ENCODE results near the gene EIF2S1. TPM values are rescaled to one million over a fixed set of nuclear protein-coding genes. Genes with fewer than 3 reads are reported as not detected.
"Not testable (repeated sequence)": the region's sequence is repeated elsewhere in the genome, so short reads cannot be mapped to it uniquely, and the experiment has no call there.

EIF2S1 gene
- total RNA-seq, 2 donors from 2014 or later, result 95.0 to 198 TPM

DNA sequence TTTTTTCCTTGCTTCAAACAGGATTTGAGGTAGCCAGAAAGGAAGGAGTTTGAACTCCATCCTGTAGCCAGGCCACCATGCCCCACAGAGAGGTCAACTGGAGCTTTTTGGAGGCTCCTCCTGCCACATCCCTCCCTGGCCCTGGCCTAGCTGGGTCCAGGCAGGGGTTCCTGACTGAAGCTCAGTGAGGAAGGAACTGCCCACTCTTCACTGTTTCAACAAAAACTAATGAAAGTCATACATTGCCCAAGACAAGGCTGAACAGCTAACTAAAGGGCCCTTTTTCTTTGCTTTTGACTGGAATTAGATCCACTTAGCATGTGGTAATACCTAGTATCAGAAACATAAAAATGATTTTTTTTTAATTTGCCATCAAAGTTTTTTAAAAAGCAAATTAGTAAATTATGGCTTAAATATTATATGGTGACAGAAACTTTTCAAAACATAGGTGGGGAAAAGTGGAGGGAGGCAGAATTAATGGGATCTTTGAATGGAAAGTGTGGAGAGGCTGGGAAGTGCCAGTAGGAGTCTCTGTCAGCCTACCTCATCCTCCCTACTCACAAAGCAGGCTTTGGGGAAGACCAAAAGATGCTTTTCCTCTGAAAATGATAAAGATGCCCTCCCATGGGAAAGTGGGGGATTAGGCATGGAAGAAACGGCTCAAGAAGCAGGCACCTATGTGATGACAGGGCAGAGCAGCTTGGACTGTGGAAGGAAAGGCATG lies 29.8 kb downstream of the EIF2S1 start:
- H3K4me3 Mint-ChIP-seq, result no peak overlapping the region
- H3K36me3 Mint-ChIP-seq (ENCODE audit: low read depth), result peaks cover 33% of the 10 kb centered on the region
- H3K27me3 Mint-ChIP-seq, result no peaks in the 10 kb centered on the region
- peak overlapping the region; percentile 62 for H3K27ac Mint-ChIP-seq
- H3K9me3 Mint-ChIP-seq, result no peaks in the 10 kb centered on the region
- H3K4me1 Mint-ChIP-seq, result peaks cover 4% of the 10 kb centered on the region
- ATAC-seq (replicated peaks), result no peak

DNA sequence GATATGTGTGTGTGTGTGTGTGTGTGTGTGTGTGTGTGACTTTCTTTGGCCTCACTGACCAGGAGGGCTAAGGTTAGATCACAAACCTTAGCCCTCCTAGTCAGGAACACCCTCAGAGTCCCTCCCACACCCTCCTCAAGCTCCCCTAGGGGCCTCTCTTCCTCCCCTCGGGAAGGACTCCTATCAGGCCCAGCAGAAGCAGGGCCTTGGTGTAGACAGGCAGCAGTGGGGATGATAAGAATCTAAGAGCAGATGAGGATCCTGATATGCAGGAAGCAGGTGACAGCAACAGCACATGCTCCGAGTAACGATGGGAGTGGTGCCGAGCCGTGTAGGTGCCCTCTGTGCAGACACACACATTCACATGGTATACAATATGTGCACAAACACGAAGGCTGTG lies 31.1 kb downstream of the EIF2S1 start:
- Mint-ChIP-seq H3K4me3 (no peak overlapping the region), H3K9me3 (no peaks in the 10 kb centered on the region), H3K27ac (peak overlapping the region; percentile 46), H3K4me1 (peaks cover 4% of the 10 kb centered on the region), H3K27me3 (no peaks in the 10 kb centered on the region), H3K36me3 (ENCODE audit: low read depth) (peaks cover 20% of the 10 kb centered on the region)
- ATAC-seq (replicated peaks), result no peak

DNA sequence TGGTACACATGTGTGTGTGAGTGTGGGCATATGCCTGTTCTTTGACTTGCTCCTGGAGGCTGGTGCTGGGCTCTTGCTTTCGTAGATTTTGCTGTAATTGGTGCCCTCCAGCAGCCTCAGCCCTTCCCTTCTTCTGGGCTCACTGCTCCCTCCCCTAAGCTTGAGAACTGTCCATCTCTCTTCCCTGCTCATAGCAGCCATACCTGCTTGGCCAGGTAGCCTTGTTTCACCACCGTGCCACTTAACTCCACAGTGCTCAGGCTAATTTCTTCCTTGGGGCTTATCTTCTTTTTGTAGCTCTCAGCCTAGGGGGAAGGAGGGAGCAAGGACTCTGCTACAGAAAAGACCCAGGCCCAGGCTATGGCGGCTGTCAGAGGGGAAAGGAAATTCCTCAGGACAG lies 32.0 kb downstream of the EIF2S1 start:
- Mint-ChIP-seq H3K36me3 (ENCODE audit: low read depth) (peaks cover 11% of the 10 kb centered on the region), H3K27ac (peak overlapping the region; percentile 20), H3K4me3 (no peak overlapping the region), H3K9me3 (no peaks in the 10 kb centered on the region), H3K27me3 (no peaks in the 10 kb centered on the region), H3K4me1 (peaks cover 4% of the 10 kb centered on the region)
- no peak for ATAC-seq (replicated peaks)

DNA sequence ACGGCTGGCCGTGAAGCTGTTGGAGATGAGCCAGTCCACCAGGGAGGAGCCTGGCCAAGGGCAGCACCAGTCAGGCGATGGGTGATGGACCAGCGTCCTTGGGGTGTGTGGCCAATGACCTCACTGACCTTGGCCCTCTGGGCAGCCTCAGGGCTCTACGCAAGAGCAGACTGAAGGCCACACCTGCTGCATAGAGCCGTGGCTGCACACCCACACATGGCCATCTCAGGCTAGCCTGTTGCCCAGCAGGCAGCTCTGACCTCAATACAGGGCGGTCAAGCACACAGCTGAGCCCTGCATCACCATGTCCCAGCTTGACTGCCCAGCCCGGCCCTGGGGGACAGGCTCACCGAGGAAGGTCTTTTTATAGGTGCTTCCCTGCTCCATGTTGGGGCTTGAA lies 32.7 kb downstream of the EIF2S1 start:
- no peak for ATAC-seq (replicated peaks)
- H3K9me3 Mint-ChIP-seq, result no peaks in the 10 kb centered on the region

DNA sequence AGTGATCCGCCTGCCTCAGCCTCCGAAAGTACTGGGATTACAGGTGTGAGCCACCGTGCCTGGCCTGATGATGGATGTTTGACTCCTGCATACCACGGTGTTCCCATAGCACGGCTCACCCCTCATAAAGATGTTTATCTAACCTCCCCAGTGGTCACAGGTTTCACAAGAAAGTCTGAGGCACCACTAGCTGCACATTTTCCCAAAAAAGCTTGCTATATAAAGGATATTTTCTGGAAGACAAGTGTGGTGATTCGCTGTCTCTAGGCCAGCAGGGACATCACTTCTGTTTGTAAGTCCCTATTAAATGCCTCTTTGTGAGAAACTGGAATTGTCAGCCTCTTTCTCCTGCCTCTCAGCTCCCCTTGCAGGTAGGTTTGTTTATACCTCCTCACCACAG lies 33.6 kb downstream of the EIF2S1 start:
- no peaks in the 10 kb centered on the region for H3K27me3 Mint-ChIP-seq
- H3K27ac Mint-ChIP-seq, result no peak overlapping the region
- H3K4me1 Mint-ChIP-seq, result peaks cover 4% of the 10 kb centered on the region
- H3K4me3 Mint-ChIP-seq, result no peak overlapping the region
- H3K9me3 Mint-ChIP-seq, result no peaks in the 10 kb centered on the region
- no peaks in the 10 kb centered on the region for H3K36me3 Mint-ChIP-seq (ENCODE audit: low read depth)
- ATAC-seq (replicated peaks), result no peak

More for the DNA sequence above, 32.7 kb downstream of the EIF2S1 start:
- Mint-ChIP-seq H3K27me3 (no peaks in the 10 kb centered on the region), H3K36me3 (ENCODE audit: low read depth) (peaks cover 5% of the 10 kb centered on the region), H3K27ac (no peak overlapping the region), H3K4me1 (peaks cover 4% of the 10 kb centered on the region), H3K4me3 (no peak overlapping the region)

DNA sequence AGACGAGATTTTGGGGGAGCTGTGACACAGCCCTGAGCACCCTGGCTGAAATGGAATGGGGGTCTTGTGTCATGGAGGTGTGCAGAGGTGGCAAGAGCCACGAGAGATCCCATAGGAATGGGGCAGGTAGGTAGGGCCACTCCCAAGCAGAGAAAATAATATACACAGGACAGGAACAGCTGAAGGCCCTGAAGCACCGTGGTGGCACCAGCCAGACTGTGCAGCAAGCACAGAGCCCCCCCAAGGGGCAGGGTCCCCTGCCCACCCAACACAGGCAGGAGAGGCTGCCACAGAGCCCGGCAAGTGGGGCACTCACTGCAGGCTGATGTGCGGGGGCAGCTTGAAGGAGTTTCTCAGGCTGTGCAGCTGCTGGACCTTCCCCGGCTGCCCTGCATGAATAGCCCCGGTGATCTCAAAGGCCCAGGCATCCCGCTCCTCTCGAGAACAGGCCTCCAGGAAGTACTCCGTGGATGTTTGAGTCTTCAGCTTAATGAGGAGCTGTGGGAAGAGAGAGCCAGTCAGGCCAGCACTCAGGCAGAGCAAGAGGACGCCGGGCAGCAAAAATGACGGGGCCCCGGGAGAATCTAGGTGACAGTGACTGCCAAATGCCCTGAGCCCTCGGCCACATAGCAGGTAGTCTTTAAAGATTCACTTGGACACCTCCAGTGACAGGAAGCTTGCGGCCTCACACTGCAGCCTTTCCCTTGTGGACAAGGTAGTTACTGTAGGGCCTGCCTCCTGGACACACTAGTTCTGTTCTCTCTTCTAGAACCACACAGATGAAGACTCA lies 35.2 kb downstream of the EIF2S1 start:
- H3K27ac Mint-ChIP-seq, result peak overlapping the region; percentile 26
- H3K4me1 Mint-ChIP-seq, result peaks cover 4% of the 10 kb centered on the region
- no peak for ATAC-seq (replicated peaks)
- H3K27me3 Mint-ChIP-seq, result no peaks in the 10 kb centered on the region
- no peaks in the 10 kb centered on the region for H3K9me3 Mint-ChIP-seq
- H3K4me3 Mint-ChIP-seq, result no peak overlapping the region
- H3K36me3 Mint-ChIP-seq (ENCODE audit: low read depth), result no peaks in the 10 kb centered on the region

DNA sequence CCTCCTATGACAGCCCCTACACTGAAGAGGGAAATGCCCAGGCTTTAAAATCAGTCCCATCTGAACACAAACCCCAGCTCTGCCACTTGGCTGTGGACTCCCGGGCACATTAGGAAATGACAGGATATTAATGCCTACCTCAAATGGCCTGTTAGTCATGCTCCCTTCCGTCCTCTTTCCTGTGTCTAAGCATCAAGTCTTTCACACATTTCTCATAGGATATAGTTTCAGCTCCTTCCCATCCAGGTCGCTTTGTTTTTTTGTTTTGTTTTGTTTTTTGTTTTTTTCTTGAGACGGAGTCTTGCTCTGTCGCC lies 35.7 kb downstream of the EIF2S1 start:
- H3K27ac Mint-ChIP-seq, result peak overlapping the region; percentile 26
- no peak overlapping the region for H3K4me3 Mint-ChIP-seq
- H3K4me1 Mint-ChIP-seq, result peaks cover under 1% of the 10 kb centered on the region
- H3K27me3 Mint-ChIP-seq, result no peaks in the 10 kb centered on the region
- no peaks in the 10 kb centered on the region for H3K9me3 Mint-ChIP-seq
- H3K36me3 Mint-ChIP-seq (ENCODE audit: low read depth), result no peaks in the 10 kb centered on the region
- no peak for ATAC-seq (replicated peaks)

DNA sequence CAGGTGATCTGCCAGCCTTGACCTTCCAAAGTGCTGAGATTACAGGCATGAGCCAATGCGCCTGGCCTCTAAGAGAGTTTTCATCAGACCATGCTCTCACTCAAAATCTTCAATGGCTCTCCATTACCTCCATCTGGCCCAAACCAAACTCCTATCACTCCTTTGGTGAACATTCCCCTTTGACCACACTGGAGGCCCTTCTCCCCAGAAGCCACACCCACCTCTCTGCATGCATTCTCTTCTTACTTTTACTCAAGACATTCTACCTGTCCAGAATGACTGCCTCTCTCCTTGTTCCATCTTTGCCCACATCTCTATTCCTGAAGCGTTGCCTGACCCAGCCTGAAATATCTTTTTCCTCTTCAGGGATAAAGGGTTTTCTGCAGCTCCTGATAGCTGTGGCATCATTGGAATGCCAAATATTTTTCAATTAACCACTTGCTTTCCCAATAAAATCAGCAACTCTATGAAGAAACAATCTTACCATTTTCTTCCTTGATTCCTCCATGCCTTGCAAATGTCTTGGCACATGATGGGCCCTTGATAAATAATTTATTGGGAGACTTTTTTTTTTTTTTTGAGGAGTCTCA lies 36.3 kb downstream of the EIF2S1 start:
- ATAC-seq (replicated peaks), result no peak
- no peaks in the 10 kb centered on the region for H3K27me3 Mint-ChIP-seq
- no peak overlapping the region for H3K4me3 Mint-ChIP-seq
- H3K27ac Mint-ChIP-seq, result no peak overlapping the region
- H3K36me3 Mint-ChIP-seq (ENCODE audit: low read depth), result no peaks in the 10 kb centered on the region
- no peaks in the 10 kb centered on the region for H3K9me3 Mint-ChIP-seq
- H3K4me1 Mint-ChIP-seq, result no peaks in the 10 kb centered on the region

DNA sequence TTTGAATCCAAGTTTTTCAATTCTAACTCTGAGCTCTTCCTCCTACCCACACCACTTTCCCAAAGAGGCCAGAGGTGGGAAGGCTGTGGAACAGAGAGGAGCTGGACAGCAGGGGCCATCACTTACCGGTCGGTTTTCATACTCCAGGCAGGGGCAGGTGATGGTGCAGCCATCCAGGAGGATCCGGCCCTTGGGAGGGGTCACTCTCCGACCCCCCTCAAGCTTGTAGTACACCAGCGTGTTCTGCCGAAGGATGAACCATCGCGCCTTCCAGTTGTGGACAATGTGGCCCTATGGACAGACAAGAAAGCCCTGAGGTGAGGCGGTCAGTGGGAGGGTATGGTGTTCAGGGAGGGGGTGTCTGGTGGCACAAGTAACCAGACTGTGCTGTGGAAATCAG lies 37.4 kb downstream of the EIF2S1 start:
- no peaks in the 10 kb centered on the region for H3K36me3 Mint-ChIP-seq (ENCODE audit: low read depth)
- H3K4me3 Mint-ChIP-seq, result no peak overlapping the region
- no peaks in the 10 kb centered on the region for H3K27me3 Mint-ChIP-seq
- ATAC-seq (replicated peaks), result no peak
- H3K27ac Mint-ChIP-seq, result no peak overlapping the region
- H3K4me1 Mint-ChIP-seq, result no peaks in the 10 kb centered on the region
- no peaks in the 10 kb centered on the region for H3K9me3 Mint-ChIP-seq

DNA sequence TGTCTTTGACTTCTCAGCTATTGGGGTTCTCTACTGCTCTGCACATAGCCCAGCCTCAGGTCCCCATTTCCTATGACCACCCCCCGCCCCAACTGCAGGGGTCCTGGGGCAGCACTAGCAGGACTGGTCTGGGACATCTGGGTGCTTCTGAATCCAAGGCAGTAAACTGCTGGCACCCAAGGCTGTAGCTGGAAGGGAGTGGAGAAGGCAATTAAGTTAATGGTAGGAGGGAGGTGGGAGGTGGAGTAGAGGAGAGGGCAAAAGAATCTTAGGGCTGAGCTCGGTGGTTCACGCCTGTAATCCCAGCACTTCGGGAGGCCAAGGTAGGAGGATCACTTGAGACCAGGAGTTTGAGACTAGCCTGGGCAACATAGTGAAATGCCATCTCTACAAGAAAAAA lies 40.3 kb downstream of the EIF2S1 start:
- ATAC-seq (replicated peaks), result no peak
- Mint-ChIP-seq H3K27me3 (no peaks in the 10 kb centered on the region), H3K27ac (no peak overlapping the region), H3K9me3 (no peaks in the 10 kb centered on the region), H3K4me1 (no peaks in the 10 kb centered on the region), H3K4me3 (no peak overlapping the region), H3K36me3 (ENCODE audit: low read depth) (no peaks in the 10 kb centered on the region)

DNA sequence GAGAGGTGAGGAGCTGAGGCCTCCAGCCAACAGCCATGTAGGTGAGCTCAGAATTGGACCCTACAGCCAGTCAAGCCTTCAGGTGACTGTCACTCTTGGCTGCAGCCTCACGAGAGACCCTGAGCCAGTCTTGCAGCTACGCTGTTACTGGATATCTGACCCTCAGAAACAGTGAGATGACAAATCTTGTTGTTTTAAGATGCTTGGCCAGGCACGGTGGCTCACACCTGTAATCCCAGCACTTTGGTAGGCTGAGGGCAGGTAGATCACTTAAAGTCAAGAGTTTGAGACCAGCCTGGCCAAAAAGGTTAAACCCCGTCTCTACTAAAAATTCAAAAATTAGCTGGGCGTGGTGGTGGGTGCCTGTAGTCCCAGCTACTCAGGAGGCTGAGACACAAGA lies 45.6 kb downstream of the EIF2S1 start:
- no peak overlapping the region for H3K4me3 Mint-ChIP-seq
- H3K4me1 Mint-ChIP-seq, result no peaks in the 10 kb centered on the region
- H3K27ac Mint-ChIP-seq, result no peak overlapping the region
- no peaks in the 10 kb centered on the region for H3K9me3 Mint-ChIP-seq
- H3K27me3 Mint-ChIP-seq, result no peaks in the 10 kb centered on the region
- no peak for ATAC-seq (replicated peaks)
- H3K36me3 Mint-ChIP-seq (ENCODE audit: low read depth), result no peaks in the 10 kb centered on the region

DNA sequence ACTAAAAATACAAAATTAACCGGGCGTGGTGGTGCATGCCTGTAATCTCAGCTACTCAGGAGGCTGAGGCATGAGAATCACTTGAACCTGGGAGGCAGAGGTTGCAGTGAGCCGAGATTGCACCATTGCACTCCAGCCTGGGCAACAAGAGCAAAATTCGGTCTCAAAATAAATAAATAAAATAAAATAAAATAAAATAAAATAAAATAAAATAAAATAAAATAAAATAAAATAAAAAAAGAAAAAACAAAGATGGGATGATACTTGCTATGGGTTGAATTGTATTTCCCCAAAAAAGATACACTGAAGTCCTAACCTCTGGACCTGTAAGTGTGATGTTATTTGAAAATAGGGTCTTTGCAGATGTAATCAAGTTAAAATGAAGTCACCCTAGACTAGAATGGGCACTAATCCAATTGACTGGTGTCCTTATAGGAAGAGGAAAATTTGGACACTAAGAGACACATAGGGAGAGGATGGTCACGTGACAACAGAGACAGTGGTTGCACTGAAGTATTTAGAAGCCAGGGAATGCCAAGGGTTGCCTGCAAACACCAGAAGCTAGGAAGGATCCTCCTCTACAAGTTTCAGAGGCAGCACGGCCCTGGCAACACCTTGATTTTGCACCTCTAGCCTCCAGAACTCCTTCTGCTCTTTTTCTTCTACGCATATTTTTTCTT lies 48.1 kb downstream of the EIF2S1 start:
- not testable (repeated sequence) for H3K4me1 Mint-ChIP-seq; H3K27ac Mint-ChIP-seq; H3K9me3 Mint-ChIP-seq; H3K27me3 Mint-ChIP-seq; H3K4me3 Mint-ChIP-seq; H3K36me3 Mint-ChIP-seq (ENCODE audit: low read depth); ATAC-seq (replicated peaks)

DNA sequence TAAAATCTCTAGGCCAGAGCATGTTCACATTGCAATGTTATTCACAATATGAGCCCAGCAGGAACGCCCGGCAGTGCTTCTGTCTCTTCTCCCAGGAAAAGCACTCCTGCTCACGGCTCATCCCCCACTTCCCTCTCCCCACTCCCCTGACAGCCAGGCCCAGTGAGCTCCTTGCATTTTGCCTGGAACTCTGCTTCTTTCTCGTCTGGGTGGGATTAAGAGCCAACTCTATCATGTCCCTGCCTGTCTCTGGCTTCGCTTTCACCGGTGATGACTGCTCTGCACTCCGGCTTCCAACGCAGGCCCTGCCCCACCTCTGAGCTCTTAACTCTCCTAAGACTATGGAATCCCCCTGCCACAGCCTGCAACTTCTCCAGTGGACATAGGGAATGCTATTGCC lies 49.3 kb downstream of the EIF2S1 start:
- ATAC-seq (replicated peaks), result no peak
- Mint-ChIP-seq H3K4me3 (no peak overlapping the region), H3K4me1 (peaks cover 5% of the 10 kb centered on the region), H3K27ac (no peak overlapping the region), H3K9me3 (no peaks in the 10 kb centered on the region), H3K36me3 (ENCODE audit: low read depth) (no peaks in the 10 kb centered on the region), H3K27me3 (no peaks in the 10 kb centered on the region)

DNA sequence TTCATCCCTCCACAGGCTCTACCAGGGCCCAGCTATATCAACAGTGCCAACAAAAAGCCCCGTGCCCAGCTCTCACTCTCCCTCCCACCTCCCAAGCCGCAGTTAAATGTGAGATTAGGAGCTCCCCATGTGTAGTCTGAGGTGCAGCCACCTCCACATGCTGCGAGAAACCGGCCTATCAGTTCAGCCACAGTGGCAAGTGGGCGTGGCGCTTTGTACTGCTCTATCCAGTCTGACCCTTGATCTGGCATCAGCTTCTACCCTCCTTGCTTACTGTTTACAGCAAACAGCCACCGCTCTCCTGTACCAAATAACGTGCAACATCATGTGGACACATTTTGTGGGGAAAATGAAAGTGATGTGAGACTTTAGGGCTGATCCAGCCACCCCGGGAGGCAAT lies 50.2 kb downstream of the EIF2S1 start:
- Mint-ChIP-seq H3K27me3 (no peaks in the 10 kb centered on the region), H3K36me3 (ENCODE audit: low read depth) (no peaks in the 10 kb centered on the region), H3K4me3 (no peak overlapping the region), H3K9me3 (no peaks in the 10 kb centered on the region), H3K27ac (no peak overlapping the region), H3K4me1 (peaks cover 5% of the 10 kb centered on the region)
- ATAC-seq (replicated peaks), result no peak

DNA sequence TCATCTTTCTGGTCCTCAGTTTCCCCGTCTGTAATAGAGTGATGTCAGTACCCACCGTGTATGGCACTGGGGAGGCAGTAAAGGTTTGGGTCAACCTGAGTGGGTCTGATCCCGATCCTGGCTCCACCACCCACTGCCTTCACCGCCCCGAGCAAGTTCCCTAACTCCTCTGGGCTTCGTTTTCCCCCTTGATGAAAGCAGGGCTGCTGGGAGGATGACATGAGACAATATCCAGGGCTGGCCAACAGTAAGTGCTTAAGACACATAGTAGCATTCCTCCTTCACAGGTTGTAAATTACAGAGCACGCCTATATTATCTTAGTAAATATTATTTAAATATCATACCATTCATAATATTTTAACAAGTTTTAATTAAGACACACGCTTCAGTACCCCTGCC lies 51.2 kb downstream of the EIF2S1 start:
- peak overlapping the region; percentile 78 for H3K4me3 Mint-ChIP-seq
- no peaks in the 10 kb centered on the region for H3K27me3 Mint-ChIP-seq
- H3K4me1 Mint-ChIP-seq, result peaks cover 5% of the 10 kb centered on the region
- H3K36me3 Mint-ChIP-seq (ENCODE audit: low read depth), result no peaks in the 10 kb centered on the region
- H3K9me3 Mint-ChIP-seq, result no peaks in the 10 kb centered on the region
- no peak overlapping the region for H3K27ac Mint-ChIP-seq
- no peak for ATAC-seq (replicated peaks)
